Fibroblast of upper back skin (primary cell): ENCODE measurements around the gene CHKB.
A peak's percentile ranks its signal among the peaks of the same experiment; 100 is the strongest.

ENCODE experiments used
- DNase-seq: peaks from one replicate; pipeline ENCODE4 v3.0.0-alpha.2; 2013

Gene CHKB

DNA sequence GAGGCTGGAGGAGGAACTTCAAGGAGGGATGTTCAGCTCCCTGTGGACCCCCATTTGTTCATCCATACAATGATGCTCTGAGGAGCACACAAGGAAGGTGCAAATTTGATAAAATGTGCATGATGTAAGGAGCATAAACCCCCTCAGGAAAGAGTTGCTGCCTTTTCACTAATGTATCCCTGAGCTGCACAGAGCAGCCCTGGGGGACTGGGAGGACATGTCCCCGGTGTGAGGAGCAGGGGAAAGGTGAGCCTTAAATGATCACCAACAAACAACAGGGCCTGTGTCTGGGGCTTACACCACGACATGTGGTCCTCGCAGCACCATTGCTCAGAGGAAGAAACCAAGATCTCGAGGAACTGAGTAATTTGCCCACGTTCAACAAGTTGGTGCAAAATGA, 14.4 kb upstream of the CHKB start:
- DNase-seq = no peak

DNA sequence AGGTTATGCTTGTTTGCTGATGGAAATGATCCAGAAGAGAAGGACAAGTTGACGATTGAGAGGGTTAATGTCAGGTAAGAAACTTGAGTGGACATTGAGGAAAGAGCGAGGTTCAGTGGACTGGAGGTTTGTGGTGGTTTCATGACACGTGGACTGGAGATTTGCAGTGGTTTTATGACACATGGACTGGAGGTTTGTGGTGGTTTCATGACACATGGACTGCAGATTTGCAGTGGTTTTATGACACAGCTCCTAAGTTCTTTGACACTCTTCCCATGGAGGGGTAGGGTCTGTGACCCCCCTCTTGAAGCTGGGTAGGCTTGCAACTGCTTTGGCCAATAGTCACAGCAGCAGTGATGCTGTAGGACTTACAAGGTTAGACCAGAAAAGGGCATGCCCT, 12.5 kb upstream of the CHKB start:
- no peak for DNase-seq

DNA sequence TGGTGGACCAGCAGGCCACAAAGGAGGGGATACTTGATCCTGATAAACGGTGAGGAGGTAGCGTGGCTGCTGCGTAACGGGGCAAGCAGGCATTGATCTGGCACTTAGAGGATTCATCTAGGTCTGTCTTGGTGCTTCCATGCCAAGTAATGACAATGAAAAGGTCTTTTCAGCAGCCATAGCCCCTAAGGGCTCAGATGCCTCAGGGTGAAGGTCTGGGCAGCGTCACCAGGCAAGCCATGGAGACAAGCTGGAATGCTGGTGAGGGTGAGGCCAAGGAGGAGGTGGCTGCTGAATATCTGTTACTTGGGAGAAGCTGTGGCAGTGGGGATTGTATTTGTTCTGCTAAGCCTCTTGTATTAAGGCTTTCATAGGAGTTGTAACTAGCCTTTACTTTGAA, 4.8 kb upstream of the CHKB start:
- no peak for DNase-seq

DNA sequence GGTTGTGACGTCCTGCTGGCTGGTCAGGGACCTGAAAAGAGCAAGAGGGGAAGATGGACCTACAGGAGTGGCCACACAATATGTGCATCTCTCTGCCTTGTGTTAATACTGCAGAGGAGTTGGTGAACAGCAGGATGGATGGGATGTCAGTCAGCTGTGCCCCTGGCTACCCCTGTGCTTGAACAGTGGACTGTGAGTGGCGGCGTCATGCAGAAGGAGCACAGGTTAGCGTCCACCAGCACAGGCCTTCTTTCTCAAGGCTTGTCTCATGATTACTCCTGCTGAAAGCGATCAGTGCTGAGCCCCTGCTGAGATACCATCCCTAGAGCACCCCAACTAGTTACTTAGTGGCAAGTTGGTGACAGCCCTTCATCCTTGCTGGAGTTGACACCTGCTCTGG, 3.8 kb upstream of the CHKB start:
- DNase-seq = no peak

DNA sequence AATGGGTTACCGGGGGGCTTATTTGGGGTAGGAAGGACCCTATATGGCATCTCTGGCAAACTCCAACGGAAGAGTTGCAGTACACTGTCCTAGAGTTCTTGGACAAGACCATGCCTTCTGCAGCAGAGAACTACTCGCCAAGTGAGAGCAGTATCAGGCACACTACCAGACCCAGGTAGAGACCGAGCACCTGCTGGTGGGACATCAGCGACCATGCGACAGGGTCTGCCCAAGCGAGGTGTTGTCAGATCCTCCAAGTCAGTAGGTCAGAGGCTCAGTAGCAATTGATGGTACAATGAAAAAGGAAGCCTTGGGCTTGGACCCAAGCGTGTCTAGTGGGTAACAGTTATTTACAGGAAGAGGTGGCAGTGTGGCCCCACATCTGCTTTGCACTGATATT, 3.1 kb upstream of the CHKB start:
- no peak for DNase-seq

DNA sequence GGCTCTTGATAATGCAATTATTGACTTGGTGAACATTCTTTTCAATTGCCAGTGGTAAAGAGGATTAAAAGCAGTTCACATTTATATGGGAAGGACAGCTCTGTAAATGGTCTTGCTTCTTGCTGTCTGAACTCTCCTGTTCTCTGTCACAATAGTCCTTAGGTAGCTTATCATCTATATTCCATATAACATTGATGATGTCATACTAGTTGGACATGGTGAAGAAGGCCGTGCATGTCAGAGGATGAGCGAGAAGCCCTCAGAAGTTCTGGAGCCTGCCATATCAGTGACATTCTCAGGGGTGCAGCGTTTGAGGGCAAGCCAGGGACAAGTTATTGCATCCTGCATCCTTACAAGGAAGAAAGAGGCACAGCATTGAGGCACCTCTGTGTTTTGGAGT, 2.6 kb upstream of the CHKB start:
- no peak for DNase-seq

DNA sequence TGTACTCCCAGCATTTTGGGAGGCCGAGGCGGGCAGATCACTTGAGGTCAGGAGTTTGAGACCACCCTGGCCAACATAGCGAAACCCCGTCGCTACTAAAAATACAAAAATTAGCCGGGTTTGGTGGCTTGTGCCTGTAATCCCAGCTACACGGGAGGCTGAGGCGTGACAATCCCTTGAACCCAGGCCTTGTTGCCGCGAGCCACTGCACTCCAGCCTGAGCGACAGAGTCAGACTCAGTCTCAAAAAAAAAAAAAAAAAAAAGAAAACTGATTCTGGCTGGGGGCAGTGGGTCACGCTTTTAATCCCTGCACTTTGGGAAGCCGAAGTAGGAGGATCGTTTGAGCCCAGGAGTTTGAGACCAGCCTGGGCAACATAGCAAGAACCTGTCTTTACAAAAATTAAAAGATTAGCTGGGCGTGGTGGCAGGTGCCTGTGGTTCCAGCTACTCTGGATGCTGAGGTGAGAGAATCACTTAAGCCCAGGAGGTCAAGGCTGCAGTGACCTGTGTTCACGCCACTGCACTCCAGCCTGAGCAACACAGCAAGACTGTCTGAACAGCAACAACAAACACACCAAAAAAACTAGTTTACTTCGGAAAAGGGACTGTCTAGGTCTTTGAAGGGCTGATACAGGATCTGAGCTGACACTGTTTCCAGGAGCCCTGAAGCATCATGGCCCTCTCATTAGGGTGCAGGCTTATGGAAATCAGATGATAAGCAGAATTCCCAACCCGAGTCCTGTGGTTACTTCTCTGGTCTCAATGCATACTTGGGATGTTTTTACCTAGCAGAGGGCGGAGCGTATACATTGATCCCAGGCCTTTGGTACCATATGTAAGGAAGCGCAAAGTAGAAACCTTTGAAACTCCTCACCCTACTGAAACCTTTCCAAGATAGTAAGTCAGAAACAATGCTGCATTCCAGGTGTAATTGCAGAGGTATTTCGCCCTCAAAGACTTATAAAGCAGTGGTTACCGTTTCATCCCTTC, 1.8 kb upstream of the CHKB start:
- DNase-seq = no peak

DNA sequence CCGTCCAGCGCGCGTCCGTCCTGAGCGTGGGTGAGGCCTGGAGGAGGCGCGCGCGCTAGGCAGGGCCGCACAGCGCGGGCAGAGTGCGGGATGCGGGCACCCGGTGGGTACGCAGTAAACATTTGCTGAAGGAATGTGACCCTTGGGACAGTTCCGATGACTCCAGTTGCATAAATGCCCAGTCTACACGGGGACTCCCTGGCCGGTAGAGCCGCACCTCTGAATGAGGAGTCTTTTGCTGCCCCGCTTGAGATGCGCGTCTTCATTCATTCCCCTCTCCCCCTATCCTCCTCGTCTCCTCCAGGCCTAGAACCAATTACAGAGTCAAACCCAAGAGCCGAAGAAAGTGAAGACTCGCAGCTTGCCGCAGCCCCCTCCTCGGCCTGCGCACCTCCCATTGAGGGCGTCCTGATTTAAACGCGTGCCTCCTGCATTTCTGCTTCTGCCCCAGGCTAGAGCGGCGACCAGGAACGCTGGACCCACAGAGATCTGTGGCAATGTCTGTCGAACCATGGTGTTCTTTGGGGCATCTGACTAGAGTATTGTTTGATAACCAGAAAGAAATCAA, 729 bp upstream of the CHKB start:
- DNase-seq = no peak

DNA sequence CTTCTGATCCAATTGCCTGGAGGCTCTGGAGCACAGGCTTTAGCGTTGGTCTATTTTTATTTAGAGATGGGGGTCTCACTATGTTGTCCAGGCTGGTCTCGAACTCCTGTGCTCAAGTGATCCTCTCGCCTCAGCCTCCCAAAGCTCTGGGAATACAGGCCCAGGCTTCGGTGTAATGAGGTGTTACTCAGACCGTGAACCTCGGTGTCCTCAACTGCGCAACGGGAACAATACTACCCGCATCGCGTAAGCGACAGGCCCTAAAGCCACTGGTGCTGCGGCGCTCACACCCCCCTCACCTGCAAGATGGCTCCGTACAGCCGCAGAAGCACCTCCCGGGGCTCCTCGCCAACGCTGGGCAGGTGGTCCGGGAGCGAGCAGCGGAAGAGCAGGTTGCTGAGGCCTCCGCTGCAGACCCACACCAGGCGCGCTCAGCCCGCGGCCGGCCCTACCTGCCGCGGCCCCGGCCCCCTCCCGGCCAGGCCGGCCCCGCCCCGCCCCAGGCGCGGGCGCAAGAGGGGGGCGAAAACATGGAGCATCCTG, 628 bp downstream of the CHKB start:
- DNase-seq = no peak

DNA sequence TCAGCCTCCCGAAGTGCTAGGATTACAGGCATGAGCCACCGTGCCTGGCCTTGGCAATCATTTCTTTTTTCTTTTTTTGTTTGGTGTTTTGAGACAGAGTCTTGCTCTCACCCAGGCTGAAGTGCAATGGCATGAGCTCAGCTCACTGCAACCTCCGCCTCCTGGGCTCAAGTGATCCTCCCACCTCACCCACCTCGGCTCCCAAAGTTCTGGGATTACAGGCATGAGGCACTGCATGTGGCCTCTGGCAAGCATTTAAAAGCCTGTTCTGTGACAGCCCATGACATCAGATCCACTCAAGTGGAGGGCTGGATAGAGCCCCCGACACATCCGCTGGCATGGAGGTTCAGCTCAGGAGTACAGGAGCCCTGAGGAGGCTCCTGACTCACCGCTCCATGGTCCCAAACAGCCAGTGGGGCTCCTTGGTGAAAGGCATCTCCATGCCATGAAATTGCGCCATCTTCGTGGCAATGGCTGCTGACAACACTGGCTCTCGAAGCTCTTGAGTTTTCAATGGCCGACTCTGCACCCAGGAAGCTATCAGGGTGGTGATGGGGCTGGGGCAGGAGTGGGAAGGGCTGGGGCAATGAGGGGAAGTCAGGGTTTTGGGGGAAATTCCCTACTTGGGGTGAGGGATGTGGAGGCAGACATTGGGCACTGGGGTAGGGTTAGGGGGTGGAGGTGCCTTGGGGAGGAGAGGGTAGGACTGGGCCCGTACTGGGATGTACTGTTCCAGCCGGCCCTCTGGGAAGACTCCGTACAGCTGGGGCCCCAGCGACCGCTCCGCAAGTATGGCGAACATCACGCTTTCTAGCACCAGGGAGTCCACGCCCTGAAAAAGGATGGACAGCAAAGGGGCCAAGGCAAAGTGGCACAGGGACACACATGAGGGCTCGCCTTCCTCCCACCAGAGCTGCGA, 1.4 kb downstream of the CHKB start:
- DNase-seq = no peak

DNA sequence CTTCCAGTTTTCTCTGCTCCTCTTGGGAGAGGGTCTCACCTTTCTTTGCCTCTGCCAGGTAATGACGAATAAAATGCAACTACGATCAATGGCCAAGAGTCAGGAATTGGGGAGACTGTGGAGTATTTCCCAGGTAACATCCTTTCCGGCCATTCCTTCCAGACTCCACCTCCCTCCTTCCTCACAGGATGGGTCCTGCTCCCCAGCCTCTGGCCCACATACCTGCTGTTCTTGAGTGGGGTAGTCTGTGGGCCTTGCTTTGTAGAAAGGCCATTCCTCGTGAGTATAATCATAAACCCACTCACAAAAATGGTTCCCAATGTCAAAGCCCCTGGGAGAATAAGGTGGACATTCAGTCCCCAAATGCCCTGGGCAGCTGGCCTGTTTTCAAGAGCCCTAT, 2.9 kb downstream of the CHKB start:
- no peak for DNase-seq

DNA sequence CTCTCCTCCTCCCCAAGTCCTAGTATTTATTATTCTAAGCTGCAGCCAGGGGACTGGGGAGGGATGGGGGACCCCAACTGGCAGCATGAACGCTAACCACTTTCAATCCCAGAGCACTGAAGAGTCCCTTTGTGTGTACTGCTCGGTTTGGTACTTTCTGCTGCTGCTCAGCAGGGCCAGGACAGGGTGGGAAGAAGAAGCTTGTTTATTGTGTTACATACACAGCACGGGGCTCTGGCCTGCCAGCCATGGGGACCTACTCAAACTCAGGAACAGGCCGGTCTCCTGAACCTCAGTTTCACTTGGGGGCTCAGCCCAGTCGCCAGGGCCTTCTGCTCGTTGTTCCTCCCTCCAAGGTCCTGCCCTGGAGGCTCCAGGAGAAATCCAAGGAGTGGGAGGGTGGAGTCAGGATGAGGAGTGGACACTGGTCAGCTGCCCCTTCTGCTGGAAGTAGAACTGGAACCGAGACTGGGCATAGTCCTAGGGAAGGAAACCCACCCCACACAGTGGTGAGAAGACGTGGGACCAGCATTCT, 3.8 kb downstream of the CHKB start:
- no peak for DNase-seq

DNA sequence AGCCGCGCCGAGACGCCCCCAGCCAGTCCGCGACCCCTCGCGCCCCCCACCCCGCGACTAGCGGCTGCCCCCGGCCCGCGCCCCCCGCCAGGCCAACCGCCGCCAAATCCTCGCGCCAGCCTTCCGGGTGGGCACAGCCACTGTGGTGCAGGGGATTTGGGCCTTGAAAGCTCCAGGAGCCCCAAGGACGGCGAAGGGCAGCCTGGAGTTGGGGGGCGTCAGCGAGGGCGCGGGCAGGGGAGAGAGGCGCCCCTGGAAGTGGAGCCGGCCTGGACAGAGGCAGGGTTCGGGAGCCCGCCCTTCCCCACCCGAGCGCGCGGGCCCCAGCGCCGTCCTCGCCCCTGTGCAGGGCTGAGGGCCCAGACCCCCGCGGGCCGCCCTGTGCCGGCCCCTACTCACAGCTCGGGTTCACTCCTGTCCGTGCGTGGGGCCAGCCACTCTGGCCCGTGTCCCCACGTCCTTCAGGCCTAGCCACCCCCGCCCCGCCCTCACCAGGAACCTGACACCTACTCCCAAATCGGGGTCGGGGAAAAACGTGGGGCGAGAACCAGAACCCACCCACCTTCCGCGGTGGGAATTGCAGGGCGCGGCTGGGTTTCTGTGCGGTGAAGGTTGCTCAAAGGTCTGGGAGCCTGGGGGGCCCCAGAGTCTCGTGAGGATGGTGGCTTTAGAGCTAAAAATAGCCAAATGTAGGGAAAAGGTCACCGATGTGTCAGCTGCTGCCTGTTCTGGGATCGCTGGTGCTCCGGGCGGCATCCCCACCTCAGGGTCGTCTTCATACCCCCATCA, 4.5 kb downstream of the CHKB start, which contains the start of gene CPT1B:
Gene CPT1B, minus strand, starts transcription at position 441 of the 789 bp plus-strand sequence. CDS start 512 bp downstream, outside the sequence.
- no peak for DNase-seq

DNA sequence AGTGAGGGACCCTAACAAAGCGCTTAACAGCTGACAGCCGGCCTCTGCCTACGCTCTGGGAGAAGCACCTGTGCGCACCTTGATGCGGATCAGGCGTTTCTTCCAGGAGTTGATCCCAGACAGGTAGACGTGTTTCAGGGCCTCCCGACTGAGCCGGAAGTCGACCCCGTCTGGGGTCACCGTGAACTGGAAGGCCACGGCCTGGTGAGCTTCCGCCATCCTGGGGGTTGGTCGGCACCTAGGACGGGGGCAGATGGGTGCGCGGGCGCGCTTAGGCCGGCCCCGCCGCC, 5.0 kb downstream of the CHKB start:
- DNase-seq = no peak

DNA sequence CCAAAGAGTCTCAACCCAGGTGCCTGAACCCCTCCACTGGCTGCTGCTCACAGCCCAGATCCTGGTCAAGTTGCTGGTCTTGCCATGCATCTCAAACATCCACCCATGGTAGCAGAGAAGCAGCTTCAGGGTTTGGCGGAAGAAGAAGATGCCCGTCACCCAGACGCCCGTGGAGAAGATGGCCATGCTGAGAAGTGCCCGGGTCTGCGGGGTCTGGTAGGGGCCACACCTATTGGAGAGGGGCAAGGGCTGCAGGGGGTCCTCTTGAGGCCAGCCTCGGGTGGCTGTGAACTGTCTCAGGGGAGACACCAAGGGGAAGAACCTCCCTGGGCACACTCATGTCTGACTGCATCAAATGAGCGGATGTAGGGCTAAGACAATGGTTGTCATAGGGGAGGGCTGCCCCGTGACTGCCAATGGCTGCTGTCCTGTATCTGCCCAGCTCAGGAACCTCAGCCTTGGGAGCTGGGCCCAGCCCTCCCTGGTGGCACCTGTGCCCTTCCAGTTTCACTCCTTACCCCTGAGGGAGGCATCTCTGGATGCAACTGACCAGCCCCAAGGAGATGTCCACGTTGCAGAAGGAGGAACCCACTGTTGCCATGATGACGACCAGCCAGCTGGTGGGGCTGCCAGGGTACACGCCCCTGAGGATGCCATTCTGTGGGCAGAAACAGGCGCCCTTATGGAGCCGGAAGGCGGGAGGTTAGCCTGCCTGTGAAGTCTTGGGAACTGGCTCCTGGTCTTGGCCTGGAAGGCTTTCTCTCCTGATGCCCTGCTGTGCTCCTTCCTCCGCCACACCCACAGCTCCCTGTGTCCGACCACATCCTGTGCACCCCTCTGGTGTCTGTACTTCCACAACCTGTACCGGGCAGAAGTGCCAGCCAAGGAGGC, 5.6 kb downstream of the CHKB start:
- DNase-seq = no peak

DNA sequence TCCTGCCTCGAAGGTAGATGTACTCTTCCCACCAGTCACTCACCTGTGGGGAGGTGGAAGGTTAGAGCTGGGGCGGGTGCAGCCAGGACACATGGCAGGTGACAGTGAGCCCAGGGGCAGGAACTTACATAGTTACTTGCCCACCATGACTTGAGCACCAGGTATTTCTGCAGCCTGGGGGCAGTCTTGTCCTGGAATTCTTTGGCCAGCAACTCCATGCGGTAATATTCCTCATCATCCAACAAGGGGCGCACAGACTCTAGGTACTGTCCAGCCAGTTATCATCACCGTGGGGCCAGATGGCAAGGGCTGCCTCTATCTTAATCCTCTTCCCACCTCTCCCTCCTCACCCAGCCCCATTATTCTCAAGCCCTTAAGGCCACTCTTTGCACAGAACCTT, 6.6 kb downstream of the CHKB start:
- peak; percentile 49 for DNase-seq

DNA sequence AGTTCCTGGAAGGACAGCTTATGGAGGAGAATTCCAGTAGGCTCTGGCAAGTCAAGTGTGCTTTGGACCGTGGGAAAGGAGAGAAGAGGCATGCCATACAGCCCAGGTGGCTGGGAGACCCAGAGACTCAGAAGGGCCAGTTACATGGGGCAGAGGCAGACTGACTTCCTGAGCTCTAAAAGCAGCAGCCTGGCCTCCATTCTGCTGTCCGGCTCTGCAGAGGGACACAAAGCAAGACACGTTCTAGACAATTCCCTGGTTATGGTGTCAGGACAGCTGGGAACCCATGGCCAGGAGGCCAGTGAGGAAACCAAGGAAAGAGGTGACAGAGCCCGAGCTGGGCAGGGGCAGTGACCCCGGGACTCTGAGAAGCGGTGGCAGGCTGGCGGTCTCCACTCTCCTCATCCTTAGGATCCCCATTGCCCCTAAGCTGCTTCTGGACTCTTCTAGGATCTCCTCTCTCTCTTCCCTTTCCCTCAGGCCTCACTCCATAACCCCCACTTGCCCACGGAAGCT, 7.2 kb downstream of the CHKB start:
- DNase-seq = no peak

DNA sequence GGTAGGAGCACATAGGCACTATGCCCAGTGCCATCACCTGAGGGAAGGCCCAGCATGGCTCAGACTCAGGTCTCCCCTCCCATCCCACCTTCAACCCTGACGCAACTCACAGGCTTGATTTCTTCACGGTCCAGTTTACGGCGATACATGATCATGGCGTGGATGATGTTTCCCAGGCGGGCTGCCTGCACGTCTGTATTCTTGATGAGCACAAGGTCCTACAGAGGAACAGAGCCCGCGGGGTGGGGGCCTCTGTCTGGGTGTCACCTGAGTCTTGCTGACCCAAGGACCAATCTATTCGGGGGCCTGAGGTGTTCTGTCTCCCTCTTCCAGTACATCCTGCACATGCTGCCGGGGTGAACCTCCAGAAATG, 8.3 kb downstream of the CHKB start:
- DNase-seq = no peak

DNA sequence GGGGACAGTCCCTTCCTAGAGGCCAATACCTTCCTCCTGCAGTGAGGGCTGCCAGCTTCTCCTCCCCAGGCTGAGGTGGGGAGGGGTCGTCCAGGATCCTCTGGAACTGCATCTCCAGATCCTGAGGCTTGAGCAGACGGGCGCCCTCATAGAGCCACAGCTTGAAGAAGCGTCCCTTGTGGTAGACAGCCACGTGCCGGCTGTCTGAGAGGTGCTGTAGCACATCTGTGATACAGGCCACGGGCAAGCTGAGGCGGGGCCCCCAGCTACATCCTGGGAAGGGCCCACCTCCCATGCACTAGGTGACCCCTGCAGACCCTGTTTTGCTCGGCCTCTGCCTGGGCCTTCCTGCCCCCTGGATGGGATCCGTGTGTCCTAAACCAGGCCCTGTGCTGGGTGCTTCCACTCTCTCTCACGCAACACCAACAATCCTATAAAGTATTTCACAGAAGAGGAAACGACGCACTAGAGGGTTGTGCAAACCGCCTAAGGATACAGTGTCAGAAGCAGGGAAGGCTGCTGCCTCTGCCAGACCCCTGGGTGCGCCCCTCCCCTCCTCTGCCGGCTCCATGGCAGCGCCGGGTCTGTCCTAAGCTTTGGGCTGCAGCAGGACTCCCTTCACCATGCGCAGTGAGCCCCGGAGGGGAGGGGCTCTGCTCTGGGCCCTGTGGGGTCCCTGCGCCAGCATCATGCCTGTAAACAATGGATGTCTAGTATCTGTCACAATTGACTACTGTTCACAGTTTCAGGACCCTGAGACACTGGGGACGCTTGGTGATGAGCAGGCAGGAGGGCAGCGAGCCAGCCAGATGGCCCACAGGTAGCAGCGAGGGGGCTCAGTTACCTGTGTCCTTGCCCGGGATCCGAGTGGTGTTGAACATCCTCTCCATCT, 8.9 kb downstream of the CHKB start:
- DNase-seq = no peak

DNA sequence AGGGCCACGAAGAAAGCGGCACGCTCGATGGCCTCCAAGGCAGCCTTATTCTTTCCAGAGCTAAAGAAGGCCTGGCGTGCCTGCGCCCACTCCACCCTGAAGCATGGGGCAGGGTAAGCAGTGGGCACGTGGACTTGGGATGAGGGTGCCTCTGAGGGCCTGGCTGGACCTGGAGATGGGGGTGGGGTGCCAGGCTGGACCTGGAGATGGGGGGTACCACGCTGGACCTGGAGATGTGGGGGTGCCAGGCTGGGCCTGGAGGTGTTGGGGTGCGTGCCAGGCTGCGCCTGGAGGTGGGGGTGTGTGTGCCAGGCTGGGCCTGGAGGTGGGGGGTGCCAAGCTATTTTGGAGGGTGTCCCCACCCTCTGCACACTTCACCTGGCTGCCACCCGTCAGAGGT, 9.7 kb downstream of the CHKB start:
- no peak for DNase-seq
